WI38 (cell line): ENCODE measurements around the gene AGER.
"Not testable (repeated sequence)": the region's sequence is repeated elsewhere in the genome, so short reads cannot be mapped to it uniquely, and the experiment has no call there.

Source experiments
- H3K4me3 ChIP-seq: 2 replicates; pipeline ENCODE4 v1.5.1; 2011; ENCODE audit warnings: low read depth, mild to moderate bottlenecking, control low read depth, low read length
- CTCF ChIP-seq: IDR thresholded peaks from 2 replicates; pipeline ENCODE4 v1.5.1; 2012; ENCODE audit warnings: low read depth, mild to moderate bottlenecking, control low read depth, low read length

The AGER gene

GRCh38 chr6:32218167-32218566 is 34.1 kb upstream of the AGER start:
- TF ChIP-seq CTCF = no peak

GRCh38 chr6:32216998-32217397 is 32.9 kb upstream of the AGER start:
- TF ChIP-seq CTCF = no peak
- no peak overlapping the region for H3K4me3 ChIP-seq

More at GRCh38 chr6:32218167-32218566, 34.1 kb upstream of the AGER start:
- no peak overlapping the region for H3K4me3 ChIP-seq

- H3K4me3 ChIP-seq = no peak overlapping the region
- no peak for TF ChIP-seq CTCF
Observed at GRCh38 chr6:32216285-32216684, 32.2 kb upstream of the AGER start.

- no peak for TF ChIP-seq CTCF
- H3K4me3 ChIP-seq = no peak overlapping the region
Observed at GRCh38 chr6:32215617-32216016, 31.6 kb upstream of the AGER start.

GRCh38 chr6:32214126-32214525 is 30.1 kb upstream of the AGER start:
- H3K4me3 ChIP-seq = no peak overlapping the region
- TF ChIP-seq CTCF = no peak

- no peak overlapping the region for H3K4me3 ChIP-seq
- TF ChIP-seq CTCF = no peak
Observed at GRCh38 chr6:32213649-32214048, 29.6 kb upstream of the AGER start.

GRCh38 chr6:32212076-32212760 is 28.2 kb upstream of the AGER start:
- H3K4me3 ChIP-seq = no peak overlapping the region
- TF ChIP-seq CTCF = no peak

- not testable (repeated sequence) for H3K4me3 ChIP-seq
Observed at GRCh38 chr6:32211432-32211831, 27.4 kb upstream of the AGER start.
